Fibroblast of pulmonary artery (primary cell): ENCODE data around the gene ZFP36L1.

Source experiments
- DNase-seq: peaks from one replicate; pipeline ENCODE4 v3.0.0-alpha.2; 2010; ENCODE audit warnings: low read depth
- H3K4me3 ChIP-seq: replicated peaks from 2 replicates; pipeline ENCODE4 v1.5.1; 2011; ENCODE audit warnings: low read depth, mild to moderate bottlenecking, control low read depth, low read length, moderate library complexity
- TF ChIP-seq, protein P1 (sequence below): IDR thresholded peaks from 2 replicates; pipeline ENCODE4 v1.5.1; 2011; ENCODE audit warnings: mild to moderate bottlenecking, control low read depth, low read length, inconsistent platforms; ENCODE audit errors: missing control alignments

ZFP36L1 gene

GRCh38 chr14:68822132-68822651 lies 29.3 kb upstream of the ZFP36L1 start:
- TF ChIP-seq, protein P1, sequence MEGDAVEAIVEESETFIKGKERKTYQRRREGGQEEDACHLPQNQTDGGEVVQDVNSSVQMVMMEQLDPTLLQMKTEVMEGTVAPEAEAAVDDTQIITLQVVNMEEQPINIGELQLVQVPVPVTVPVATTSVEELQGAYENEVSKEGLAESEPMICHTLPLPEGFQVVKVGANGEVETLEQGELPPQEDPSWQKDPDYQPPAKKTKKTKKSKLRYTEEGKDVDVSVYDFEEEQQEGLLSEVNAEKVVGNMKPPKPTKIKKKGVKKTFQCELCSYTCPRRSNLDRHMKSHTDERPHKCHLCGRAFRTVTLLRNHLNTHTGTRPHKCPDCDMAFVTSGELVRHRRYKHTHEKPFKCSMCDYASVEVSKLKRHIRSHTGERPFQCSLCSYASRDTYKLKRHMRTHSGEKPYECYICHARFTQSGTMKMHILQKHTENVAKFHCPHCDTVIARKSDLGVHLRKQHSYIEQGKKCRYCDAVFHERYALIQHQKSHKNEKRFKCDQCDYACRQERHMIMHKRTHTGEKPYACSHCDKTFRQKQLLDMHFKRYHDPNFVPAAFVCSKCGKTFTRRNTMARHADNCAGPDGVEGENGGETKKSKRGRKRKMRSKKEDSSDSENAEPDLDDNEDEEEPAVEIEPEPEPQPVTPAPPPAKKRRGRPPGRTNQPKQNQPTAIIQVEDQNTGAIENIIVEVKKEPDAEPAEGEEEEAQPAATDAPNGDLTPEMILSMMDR: no peak
- H3K4me3 ChIP-seq: no peak overlapping the region
- DNase-seq: no peak

GRCh38 chr14:68820999-68821683 lies 28.3 kb upstream of the ZFP36L1 start:
- DNase-seq: no peak

GRCh38 chr14:68820536-68820935 lies 27.7 kb upstream of the ZFP36L1 start:
- no peak for DNase-seq
- H3K4me3 ChIP-seq: no peak overlapping the region
- TF ChIP-seq, protein P1: no peak

More at GRCh38 chr14:68820999-68821683, 28.3 kb upstream of the ZFP36L1 start:
- H3K4me3 ChIP-seq: no peak overlapping the region
- TF ChIP-seq, protein P1: no peak

DNA sequence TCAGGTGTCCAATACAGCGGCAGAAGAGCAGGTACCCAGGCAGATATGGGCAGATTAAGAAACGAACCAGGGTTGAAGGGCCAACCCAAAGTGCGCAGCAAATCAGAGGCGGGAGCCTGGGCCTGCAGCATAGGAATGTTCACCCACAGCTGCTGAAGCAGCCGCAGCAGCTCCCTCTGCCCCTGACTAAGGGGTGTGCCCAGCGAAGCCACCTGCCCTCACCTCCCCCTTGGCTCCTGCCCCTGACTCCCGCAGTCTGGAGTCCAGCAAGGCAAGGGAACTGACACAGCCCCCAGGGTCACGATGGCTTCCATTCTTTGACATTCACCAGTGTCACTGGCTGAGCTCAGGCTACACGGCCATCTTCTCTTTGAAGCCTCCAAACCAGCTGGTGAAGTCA lies 27.3 kb upstream of the ZFP36L1 start:
- TF ChIP-seq, protein P1: no peak
- no peak for DNase-seq
- no peak overlapping the region for H3K4me3 ChIP-seq

GRCh38 chr14:68819260-68819691 lies 26.4 kb upstream of the ZFP36L1 start:
- peak; percentile 53 for DNase-seq
- TF ChIP-seq, protein P1: no peak

GRCh38 chr14:68817506-68818212 lies 24.8 kb upstream of the ZFP36L1 start:
- no peak for DNase-seq
- H3K4me3 ChIP-seq: no peak overlapping the region
- TF ChIP-seq, protein P1: no peak

More at GRCh38 chr14:68819260-68819691, 26.4 kb upstream of the ZFP36L1 start:
- H3K4me3 ChIP-seq: no peak overlapping the region
